Activated CD4-positive, alpha-beta T cell treated with anti-CD3 and anti-CD28 coated beads, Interleukin-2, amount 10 ng/mL, durations not matched to agents 24 days and 14 days (primary cell): Measurements from ENCODE around the gene ATG7. TPM values are rescaled to one million over a fixed set of nuclear protein-coding genes. Genes with fewer than 3 reads are reported as not detected.

ENCODE experiments used
- DNase-seq: peaks from one replicate; pipeline ENCODE4 v3.0.0; 2022
- H3K27ac Mint-ChIP-seq: one replicate; pipeline ENCODE4 v1.8.0; 2022; ENCODE audit warnings: mild to moderate bottlenecking, mixed read lengths
- H3K27me3 Mint-ChIP-seq: one replicate; pipeline ENCODE4 v1.8.0; 2022; ENCODE audit warnings: mixed read lengths
- H3K36me3 Mint-ChIP-seq: one replicate; pipeline ENCODE4 v1.8.0; 2022; ENCODE audit warnings: low read depth, mild to moderate bottlenecking, mixed read lengths
- H3K4me1 Mint-ChIP-seq: one replicate; pipeline ENCODE4 v1.8.0; 2021; ENCODE audit warnings: mixed read lengths
- H3K4me3 Mint-ChIP-seq: one replicate; pipeline ENCODE4 v1.8.0; 2022; ENCODE audit warnings: mild to moderate bottlenecking, moderate library complexity, mixed read lengths
- H3K9me3 Mint-ChIP-seq: one replicate; pipeline ENCODE4 v1.8.0; 2021; ENCODE audit warnings: mixed read lengths
- intact Hi-C: fragments of 100-400 bp; cut with micrococcal nuclease; formaldehyde crosslinking; loops from one replicate; pipeline ENCODE4 v1.15.1; 2023
- total RNA-seq: library from RNA; stranded (reverse); gene quantifications from 2 replicates; pipeline ENCODE4 v1.2.3, GENCODE V29; 2022

The ATG7 gene
- total RNA-seq, 1 donor from 2014 or later, result 41.4 TPM

GRCh38 chr3:11382146-11382745 is 110.0 kb downstream of the ATG7 start:
- intact Hi-C loops, result no loop called here
- peaks cover 12% of the 10 kb centered on the region for H3K36me3 Mint-ChIP-seq

GRCh38 chr3:11384074-11384473 is 111.9 kb downstream of the ATG7 start:
- intact Hi-C loops, result no loop called here
- no peak overlapping the region for H3K4me3 Mint-ChIP-seq
- no peaks in the 10 kb centered on the region for H3K9me3 Mint-ChIP-seq
- no peak overlapping the region for H3K27ac Mint-ChIP-seq
- no peak for DNase-seq
- H3K27me3 Mint-ChIP-seq, result no peaks in the 10 kb centered on the region
- H3K4me1 Mint-ChIP-seq, result no peaks in the 10 kb centered on the region
- H3K36me3 Mint-ChIP-seq, result peaks cover 10% of the 10 kb centered on the region

More at GRCh38 chr3:11382146-11382745, 110.0 kb downstream of the ATG7 start:
- Mint-ChIP-seq H3K9me3 (no peaks in the 10 kb centered on the region), H3K27me3 (no peaks in the 10 kb centered on the region), H3K4me1 (no peaks in the 10 kb centered on the region), H3K4me3 (no peak overlapping the region), H3K27ac (no peak overlapping the region)
- no peak for DNase-seq

GRCh38 chr3:11385326-11385725 is 113.1 kb downstream of the ATG7 start:
- H3K27me3 Mint-ChIP-seq, result no peaks in the 10 kb centered on the region
- no peaks in the 10 kb centered on the region for H3K9me3 Mint-ChIP-seq
- H3K4me3 Mint-ChIP-seq, result no peak overlapping the region
- peaks cover 2% of the 10 kb centered on the region for H3K4me1 Mint-ChIP-seq
- H3K27ac Mint-ChIP-seq, result no peak overlapping the region
- peaks cover 10% of the 10 kb centered on the region for H3K36me3 Mint-ChIP-seq
- DNase-seq, result no peak
- intact Hi-C loops, result no loop called here

- Mint-ChIP-seq H3K9me3 (no peaks in the 10 kb centered on the region), H3K27me3 (no peaks in the 10 kb centered on the region), H3K27ac (no peak overlapping the region), H3K4me1 (peaks cover 5% of the 10 kb centered on the region), H3K36me3 (peaks cover 16% of the 10 kb centered on the region), H3K4me3 (no peak overlapping the region)
- DNase-seq, result no peak
- intact Hi-C loops, result no loop called here
Observed at GRCh38 chr3:11385891-11386290, 113.7 kb downstream of the ATG7 start.

GRCh38 chr3:11386465-11387113 is 114.4 kb downstream of the ATG7 start:
- H3K27me3 Mint-ChIP-seq, result no peaks in the 10 kb centered on the region
- H3K4me1 Mint-ChIP-seq, result peaks cover 5% of the 10 kb centered on the region
- intact Hi-C loops, result no loop called here
- H3K27ac Mint-ChIP-seq, result no peak overlapping the region
- no peak for DNase-seq
- no peak overlapping the region for H3K4me3 Mint-ChIP-seq
- H3K36me3 Mint-ChIP-seq, result peaks cover 16% of the 10 kb centered on the region
- no peaks in the 10 kb centered on the region for H3K9me3 Mint-ChIP-seq

GRCh38 chr3:11389386-11390268 is 117.4 kb downstream of the ATG7 start:
- H3K4me3 Mint-ChIP-seq, result no peak overlapping the region
- H3K36me3 Mint-ChIP-seq, result peaks cover 14% of the 10 kb centered on the region
- H3K9me3 Mint-ChIP-seq, result no peaks in the 10 kb centered on the region
- DNase-seq, result no peak
- H3K4me1 Mint-ChIP-seq, result peaks cover 10% of the 10 kb centered on the region
- intact Hi-C loops, result no loop called here
- no peaks in the 10 kb centered on the region for H3K27me3 Mint-ChIP-seq
- no peak overlapping the region for H3K27ac Mint-ChIP-seq

GRCh38 chr3:11390411-11391131 is 118.4 kb downstream of the ATG7 start:
- H3K9me3 Mint-ChIP-seq, result no peaks in the 10 kb centered on the region
- DNase-seq, result no peak
- no peaks in the 10 kb centered on the region for H3K27me3 Mint-ChIP-seq
- peaks cover 10% of the 10 kb centered on the region for H3K4me1 Mint-ChIP-seq
- peaks cover 13% of the 10 kb centered on the region for H3K36me3 Mint-ChIP-seq
- no peak overlapping the region for H3K4me3 Mint-ChIP-seq
- intact Hi-C loops, result no loop called here
- no peak overlapping the region for H3K27ac Mint-ChIP-seq

GRCh38 chr3:11391174-11391879 is 119.1 kb downstream of the ATG7 start:
- intact Hi-C loops, result no loop called here
- H3K27me3 Mint-ChIP-seq, result no peaks in the 10 kb centered on the region
- peaks cover 10% of the 10 kb centered on the region for H3K4me1 Mint-ChIP-seq
- peaks cover 12% of the 10 kb centered on the region for H3K36me3 Mint-ChIP-seq
- no peak overlapping the region for H3K27ac Mint-ChIP-seq
- H3K4me3 Mint-ChIP-seq, result no peak overlapping the region
- DNase-seq, result no peak
- no peaks in the 10 kb centered on the region for H3K9me3 Mint-ChIP-seq

GRCh38 chr3:11392014-11392859 is 120.0 kb downstream of the ATG7 start:
- Mint-ChIP-seq H3K27me3 (no peaks in the 10 kb centered on the region), H3K36me3 (peaks cover 10% of the 10 kb centered on the region), H3K27ac (no peak overlapping the region), H3K4me1 (peaks cover 10% of the 10 kb centered on the region), H3K4me3 (no peak overlapping the region), H3K9me3 (no peaks in the 10 kb centered on the region)
- intact Hi-C loops, result no loop called here
- DNase-seq, result no peak

- Mint-ChIP-seq H3K36me3 (peaks cover 10% of the 10 kb centered on the region), H3K4me1 (peaks cover 10% of the 10 kb centered on the region), H3K27me3 (no peaks in the 10 kb centered on the region), H3K9me3 (no peaks in the 10 kb centered on the region), H3K4me3 (no peak overlapping the region), H3K27ac (no peak overlapping the region)
- DNase-seq, result no peak
- intact Hi-C loops, result no loop called here
Observed at GRCh38 chr3:11392860-11393114, 120.6 kb downstream of the ATG7 start.

- Mint-ChIP-seq H3K27ac (no peak overlapping the region), H3K4me1 (peaks cover 10% of the 10 kb centered on the region), H3K36me3 (peaks cover 10% of the 10 kb centered on the region), H3K9me3 (no peaks in the 10 kb centered on the region), H3K27me3 (no peaks in the 10 kb centered on the region), H3K4me3 (no peak overlapping the region)
- no peak for DNase-seq
- intact Hi-C loops, result no loop called here
Observed at GRCh38 chr3:11393401-11393800, 121.2 kb downstream of the ATG7 start.

- peaks cover 12% of the 10 kb centered on the region for H3K36me3 Mint-ChIP-seq
- H3K9me3 Mint-ChIP-seq, result no peaks in the 10 kb centered on the region
- intact Hi-C loops, result no loop called here
- H3K4me1 Mint-ChIP-seq, result peaks cover 10% of the 10 kb centered on the region
- no peak for DNase-seq
- no peak overlapping the region for H3K27ac Mint-ChIP-seq
- H3K4me3 Mint-ChIP-seq, result no peak overlapping the region
- no peaks in the 10 kb centered on the region for H3K27me3 Mint-ChIP-seq
Observed at GRCh38 chr3:11394392-11394791, 122.2 kb downstream of the ATG7 start.

GRCh38 chr3:11400213-11400612 is 128.0 kb downstream of the ATG7 start:
- H3K27me3 Mint-ChIP-seq, result no peaks in the 10 kb centered on the region

More at GRCh38 chr3:11400213-11400612, 128.0 kb downstream of the ATG7 start:
- H3K4me1 Mint-ChIP-seq, result no peaks in the 10 kb centered on the region
- H3K36me3 Mint-ChIP-seq, result peaks cover 22% of the 10 kb centered on the region
- no peak for DNase-seq
- H3K9me3 Mint-ChIP-seq, result peaks cover 4% of the 10 kb centered on the region
- H3K27ac Mint-ChIP-seq, result no peak overlapping the region
- intact Hi-C loops, result no loop called here
- no peak overlapping the region for H3K4me3 Mint-ChIP-seq
